Amygdala (tissue), 56 donors: ENCODE measurements around the gene IP6K2.
A peak's percentile ranks its signal among the peaks of the same experiment; 100 is the strongest.

Experiments
- DNase-seq, 56 donors: peaks; one replicate each; lab custom pipeline; 2025; lab: John Stamatoyannopoulos, UW

Gene IP6K2

GRCh38 chr3:48678056-48678455, 39.0 kb downstream of the IP6K2 start:
- no peak for DNase-seq

DNA sequence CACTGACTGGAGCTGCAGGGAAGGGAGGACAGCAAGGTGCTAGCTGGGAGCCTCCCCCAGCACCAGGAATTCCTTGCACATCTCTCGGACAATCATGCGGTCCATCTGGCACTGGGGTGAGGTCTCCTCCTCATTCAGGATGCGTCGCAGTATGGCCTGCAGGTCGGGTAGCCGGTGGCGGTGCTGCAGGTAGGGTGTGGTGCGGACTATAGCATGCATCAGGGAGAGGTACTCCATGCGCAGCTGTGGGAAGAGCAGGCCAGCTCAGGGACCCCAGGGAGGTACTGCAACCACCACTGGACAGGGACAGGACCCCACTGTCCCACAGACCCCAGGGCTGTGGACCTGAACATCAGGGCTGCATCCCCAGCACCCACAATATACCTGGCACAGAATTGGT, 42.5 kb downstream of the IP6K2 start:
- DNase-seq, result no peak

DNA sequence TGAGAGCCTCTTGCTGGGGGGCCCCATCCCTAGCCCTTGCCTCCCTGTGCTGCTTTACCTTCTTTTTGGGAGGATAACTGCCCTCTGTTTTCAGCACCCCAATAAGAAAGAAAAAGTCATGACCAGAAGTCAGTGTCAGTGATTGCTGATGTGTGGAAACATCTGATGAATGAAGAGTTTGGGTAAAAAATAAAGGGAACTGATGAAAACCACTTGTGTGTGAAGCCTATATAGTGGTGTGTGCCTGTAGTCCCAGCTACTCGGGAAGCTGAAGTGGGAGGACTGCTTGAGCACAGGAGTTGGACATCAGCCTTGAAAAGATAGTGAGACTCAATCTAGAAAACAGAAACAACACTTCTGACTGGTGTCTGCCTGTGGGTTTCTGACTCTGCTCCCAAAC, 44.5 kb downstream of the IP6K2 start:
- DNase-seq, result no peak

GRCh38 chr3:48664929-48665328, 52.1 kb downstream of the IP6K2 start:
- no peak for DNase-seq

GRCh38 chr3:48664313-48664644, 52.7 kb downstream of the IP6K2 start:
- DNase-seq, result no peak

GRCh38 chr3:48663489-48664312, 53.3 kb downstream of the IP6K2 start:
- DNase-seq, result peak; percentile 66 to 97 (median 93)

DNA sequence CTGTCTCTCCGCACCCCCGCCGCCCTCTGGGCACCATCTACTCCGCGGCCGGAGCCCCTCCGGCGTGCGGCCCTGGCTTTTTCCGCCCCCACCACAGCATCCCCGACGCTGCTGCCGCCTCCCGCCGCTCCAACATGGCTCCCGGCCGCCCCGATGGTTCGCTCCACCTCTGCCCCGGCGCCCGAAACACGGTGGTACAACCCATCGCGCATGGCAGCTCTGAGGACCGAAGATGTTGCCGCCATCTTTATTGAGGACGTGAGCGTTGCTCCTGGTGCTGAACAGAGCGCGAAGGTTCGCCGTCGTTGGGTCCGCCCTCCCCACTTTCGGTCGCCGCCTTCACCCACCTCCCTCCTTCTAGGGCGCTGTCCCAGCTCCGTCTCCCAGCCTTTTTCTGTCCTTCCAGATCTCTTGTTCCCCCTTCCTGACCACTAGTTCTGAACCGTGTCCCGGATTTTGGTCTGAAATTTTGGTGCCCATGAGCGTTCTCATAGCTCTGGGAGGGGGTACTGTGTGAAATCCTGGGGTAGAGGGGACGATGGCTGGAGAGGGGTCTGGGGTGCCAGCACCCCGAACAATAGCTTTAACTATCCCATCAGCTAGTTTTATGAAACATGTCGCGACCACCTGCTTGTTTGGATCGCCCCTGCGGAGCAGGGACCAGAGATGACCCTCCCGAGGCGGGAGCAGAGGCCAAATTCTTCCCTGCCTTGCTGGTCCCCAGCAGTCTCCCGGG, 54.1 kb downstream of the IP6K2 start, which contains the start of gene CELSR3:
TSS of gene CELSR3 (minus strand) at position 134 of the 736 bp plus-strand sequence. CDS start 252 bp downstream, outside the sequence.
- DNase-seq, result peak in 54 of 56 donors; percentile 19 to 87 (median 69)

DNA sequence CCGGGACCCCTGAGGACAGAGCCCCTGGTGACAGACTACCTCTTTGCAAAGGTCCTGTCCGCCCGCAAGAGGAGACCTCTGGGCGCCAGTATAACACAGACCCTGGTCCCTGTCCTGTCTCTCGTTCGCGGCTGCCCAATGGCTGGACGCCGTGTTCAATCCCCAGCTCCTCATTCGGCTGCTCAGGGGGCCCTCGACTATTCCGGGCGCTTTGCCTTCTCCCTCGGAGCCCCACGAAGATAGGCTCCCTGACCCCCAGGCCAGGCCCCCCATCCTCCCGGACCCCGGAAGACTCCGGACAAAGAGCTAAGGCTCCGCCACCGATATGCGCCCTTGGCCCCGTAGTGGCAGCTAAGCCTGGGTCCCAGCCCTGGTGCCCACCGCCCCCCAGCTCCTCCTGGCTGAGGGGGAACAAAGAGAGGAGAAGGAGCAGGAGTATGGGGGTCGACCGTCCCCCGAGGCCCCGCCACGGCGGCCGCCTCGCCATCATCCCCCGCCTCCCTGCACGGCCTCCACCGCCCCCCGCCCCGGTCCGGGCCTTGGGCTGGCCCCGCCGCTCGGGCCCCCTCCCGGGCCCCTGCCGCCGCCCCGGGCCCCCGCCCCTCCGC, 54.8 kb downstream of the IP6K2 start:
- DNase-seq, result peak in 7 of 56 donors; percentile 6 to 42 (median 28)

- peak in 45 of 56 donors; percentile 9 to 75 (median 40) for DNase-seq
These were observed 55.4 kb downstream of the IP6K2 start for GRCh38 chr3:48661501-48662144.

DNA sequence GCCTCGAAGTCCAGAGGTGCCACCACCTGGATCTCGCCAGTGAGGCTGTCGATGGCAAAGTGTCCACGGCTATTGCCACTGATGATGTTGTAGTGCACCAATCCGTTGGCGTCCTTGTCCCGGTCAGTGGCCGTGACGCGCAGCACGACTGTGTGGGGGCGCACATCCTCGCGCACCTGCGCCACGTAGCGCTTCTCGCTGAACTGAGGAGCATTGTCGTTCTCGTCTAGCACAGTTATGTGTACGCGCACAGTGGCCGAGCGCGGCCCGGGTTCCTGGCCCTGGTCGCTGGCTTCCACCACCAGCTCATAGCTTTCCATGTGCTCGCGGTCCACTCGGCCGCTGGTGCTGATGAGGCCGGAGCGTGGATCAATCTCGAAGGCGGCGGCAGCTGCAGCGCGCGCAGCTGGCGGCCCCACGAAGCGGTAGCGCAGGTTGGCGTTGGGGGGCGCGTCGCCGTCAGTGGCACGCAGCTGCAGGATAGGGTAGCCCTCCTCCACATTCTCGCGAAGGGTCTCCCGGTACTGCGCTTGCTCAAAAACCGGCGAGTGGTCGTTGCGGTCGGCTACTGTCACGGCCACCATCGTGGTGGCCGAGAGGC, 56.1 kb downstream of the IP6K2 start:
- no peak for DNase-seq

- no peak for DNase-seq
These were observed 60.2 kb downstream of the IP6K2 start for GRCh38 chr3:48656841-48657281.

DNA sequence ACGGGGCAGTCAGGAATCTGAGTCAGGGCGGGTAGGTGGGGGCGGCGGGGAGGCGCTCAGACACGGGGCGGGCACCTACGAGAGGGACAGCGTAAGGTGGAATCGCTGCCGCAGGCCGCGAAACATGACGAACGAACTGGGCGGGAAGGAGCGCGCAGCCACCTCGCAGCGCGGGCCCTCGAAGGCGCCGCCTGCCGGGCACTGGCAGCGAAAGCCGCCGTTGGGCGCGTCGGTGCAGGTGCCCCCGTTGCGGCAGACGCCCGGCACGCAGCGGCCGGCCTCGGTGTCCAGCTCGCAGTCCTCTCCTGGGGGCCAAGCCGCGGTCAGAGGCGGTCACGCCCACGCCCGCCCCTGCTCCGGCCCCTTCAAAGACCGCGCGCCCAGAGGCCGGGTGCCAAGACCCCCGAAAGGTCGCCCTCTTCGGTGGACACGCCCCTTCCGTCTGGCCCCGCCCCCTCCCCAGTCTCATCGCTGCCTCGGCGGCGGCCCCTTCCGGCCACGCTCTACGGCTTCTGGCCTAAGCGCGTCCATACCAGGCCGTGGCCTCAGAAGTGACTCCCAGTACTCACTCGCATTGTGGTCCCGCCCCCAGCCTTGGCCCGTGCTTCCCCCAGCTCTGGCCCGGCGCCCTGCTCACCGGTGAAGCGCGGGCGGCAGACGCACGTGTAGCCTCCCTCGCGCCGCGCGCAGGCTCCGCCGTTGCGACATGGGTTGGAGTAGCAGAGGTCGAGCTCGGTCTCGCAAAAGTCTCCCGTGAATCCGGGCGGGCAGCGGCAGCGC, 60.8 kb downstream of the IP6K2 start:
- peak in 29 of 56 donors; percentile 9 to 69 (median 32) for DNase-seq

GRCh38 chr3:48655606-48656005, 61.4 kb downstream of the IP6K2 start:
- no peak for DNase-seq

DNA sequence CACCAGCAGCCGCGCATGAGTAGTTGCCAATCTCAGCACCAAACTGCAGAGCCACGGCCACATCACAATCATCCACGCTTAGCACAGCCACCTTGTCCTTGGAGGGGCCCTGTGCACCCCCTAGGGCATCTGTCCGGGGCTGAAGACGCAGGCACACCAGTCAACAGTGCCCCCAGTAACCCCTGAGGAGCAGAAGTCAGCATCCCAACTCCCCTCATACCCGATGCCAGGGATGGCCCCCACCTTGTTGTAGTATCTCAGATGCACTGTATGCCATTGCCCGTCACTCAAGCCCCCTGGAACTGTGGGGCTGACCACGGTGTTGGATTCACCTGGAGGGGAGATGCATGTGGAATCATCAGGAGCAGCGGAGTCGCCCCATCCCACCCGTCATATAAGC, 62.0 kb downstream of the IP6K2 start:
- DNase-seq, result no peak

DNA sequence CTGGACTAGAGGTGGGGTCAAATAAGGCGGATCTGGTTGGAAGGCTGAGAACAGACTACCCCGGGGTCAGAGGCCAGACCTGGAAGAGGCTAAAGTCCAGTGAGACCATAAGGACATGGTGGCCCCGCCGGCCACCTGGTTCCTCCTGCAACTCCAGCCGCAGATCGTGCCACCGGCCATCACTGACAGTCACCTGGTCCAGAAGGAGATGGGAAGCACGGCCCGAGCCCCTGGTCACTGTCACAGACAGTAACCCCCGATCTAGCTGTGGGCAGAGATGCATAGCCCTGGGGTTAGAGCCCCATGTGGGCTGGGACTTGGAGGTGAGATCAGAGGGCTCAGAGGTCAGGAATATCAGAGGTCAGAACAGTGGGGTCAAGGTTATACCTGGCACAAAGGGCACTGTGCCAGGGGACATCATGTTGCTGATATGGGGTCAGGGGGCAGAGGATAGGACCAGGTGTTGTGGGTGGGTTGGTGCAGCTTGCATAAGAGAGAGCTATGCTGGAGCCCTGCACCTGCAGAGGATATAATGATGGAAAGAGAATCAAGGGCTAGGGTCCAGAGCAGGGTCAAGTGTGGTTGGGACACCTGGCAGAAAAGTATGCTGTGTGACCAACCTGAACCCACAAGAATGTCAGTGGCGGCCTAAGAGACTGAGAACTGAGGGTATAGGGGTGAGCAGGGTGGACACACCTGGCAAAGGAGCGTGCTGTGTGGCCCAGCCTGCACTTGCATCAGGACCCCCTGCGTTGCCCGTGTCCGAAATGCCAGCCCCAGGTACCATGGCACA, 63.9 kb downstream of the IP6K2 start:
- no peak for DNase-seq

DNA sequence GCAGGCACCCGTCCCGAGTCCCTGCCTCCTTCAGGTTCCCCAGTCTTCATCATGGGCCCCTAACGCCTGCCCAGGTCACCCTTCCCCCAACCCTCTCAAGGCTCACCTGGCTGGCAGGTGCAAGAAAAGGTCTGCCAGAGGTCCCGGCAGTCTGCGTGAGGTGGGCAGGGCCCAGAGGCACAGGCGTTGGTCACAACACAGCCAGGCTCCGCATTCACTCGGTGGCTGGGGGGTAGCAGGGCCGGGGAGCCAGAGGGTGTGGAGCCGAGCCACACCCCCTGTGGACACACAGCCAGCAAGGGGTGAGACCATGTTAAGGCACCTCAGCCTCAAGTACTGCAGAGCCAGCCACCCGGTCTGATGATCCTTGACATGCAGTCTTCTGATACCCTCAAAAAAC, 65.2 kb downstream of the IP6K2 start:
- no peak for DNase-seq

GRCh38 chr3:48650723-48651122, 66.3 kb downstream of the IP6K2 start:
- no peak for DNase-seq

- DNase-seq, result no peak
These were observed 68.7 kb downstream of the IP6K2 start for GRCh38 chr3:48648188-48648850.
